ENCODE results near the gene RABGAP1L. TPM values are rescaled to one million over a fixed set of nuclear protein-coding genes. Genes with fewer than 3 reads are reported as not detected.

The RABGAP1L gene
- total and polyA plus RNA-seq, 2 of the 4 experiments (the other 2 are of a cell fraction): 7.9 to 26.7 TPM

- no peak overlapping the region for H3K56ac ChIP-seq (ENCODE audit: extremely low read depth, insufficient read depth, low read length)
- H3K9me3 ChIP-seq (ENCODE audit: control insufficient read depth, insufficient read depth, low read length): no peaks in the 10 kb centered on the region
- no peaks in the 10 kb centered on the region for H3K4me1 ChIP-seq (ENCODE audit: control insufficient read depth, insufficient read depth, low read length)
- no peaks in the 10 kb centered on the region for H4K20me1 ChIP-seq (ENCODE audit: insufficient read depth, low read length)
- no peak overlapping the region for H2BK5ac ChIP-seq (ENCODE audit: low read depth, low read length, poor library complexity, severe bottlenecking)
- no peak overlapping the region for H3K4ac ChIP-seq (ENCODE audit: low read depth, low read length)
- H3K27ac ChIP-seq (ENCODE audit: insufficient read depth, low read length): no peak overlapping the region
- ATAC-seq (ENCODE audit: low read depth): no peak
- H2AK5ac ChIP-seq (ENCODE audit: low read depth, low read length): no peak overlapping the region
- no peak overlapping the region for H3K14ac ChIP-seq (replicated peaks; ENCODE audit: low read depth, low read length)
- H2AK9ac ChIP-seq (replicated peaks; ENCODE audit: low read depth, low read length, poor library complexity): no peak overlapping the region
- peaks cover 2% of the 10 kb centered on the region for H3K27me3 ChIP-seq (ENCODE audit: control insufficient read depth, insufficient read depth, low read length)
- ChIA-PET POLR2A (ENCODE audit: unreplicated experiment) (interaction anchor here (0.6 kb wide), 1 partner anchor 17 kb away, joined by 3 read pairs; the partner anchor contains the start of gene RABGAP1L), CTCF (no interaction called here)
- dilution Hi-C loops (cut with HindIII; ENCODE audit: low sequenced_read_pairs, unreplicated experiment): no loop called here
- no peaks in the 10 kb centered on the region for H3K79me1 ChIP-seq (ENCODE audit: low read depth in 1 of 2, low read length in 2 of 2)
- H4K8ac ChIP-seq (ENCODE audit: low read depth in 2 of 2, low read length in 2 of 2): no peak overlapping the region
- H3K4me3 ChIP-seq (ENCODE audit: insufficient read depth, low read depth, low read length): no peak overlapping the region
- no CpG with 5 or more reads among the region's 5 CpGs for WGBS, 2 experiments (ENCODE audit: extremely low coverage in 2 of 2, insufficient read length in 1 of 2)
- no peak overlapping the region for H3K18ac ChIP-seq (ENCODE audit: low read depth, low read length)
- H3K9me1 ChIP-seq (ENCODE audit: insufficient read depth, low read length): no peaks in the 10 kb centered on the region
- intact Hi-C loops (cut with micrococcal nuclease): no loop called here
- in situ Hi-C loops (cut with MboI; ENCODE audit: low sequenced_read_pairs): no loop called here
- no peak overlapping the region for H3K4me2 ChIP-seq (ENCODE audit: low read depth, low read length)
- DNase-seq: no peak
- H4K91ac ChIP-seq (ENCODE audit: insufficient read depth, low read depth, low read length): no peak overlapping the region
- no peak overlapping the region for H3K9ac ChIP-seq (ENCODE audit: low read depth, low read length)
- H4K5ac ChIP-seq (ENCODE audit: low read depth, low read length): no peak overlapping the region
- no peak overlapping the region for H2AFZ ChIP-seq (replicated peaks; ENCODE audit: low read length, poor library complexity)
- no peak for TF ChIP-seq CHD1 (IDR thresholded peaks at IDR 0.05; ENCODE audit: low read depth, low read length)
- TF ChIP-seq MXI1 (IDR thresholded peaks at IDR 0.05; ENCODE audit: borderline replicate concordance, low read depth, low read length): no peak
- TF ChIP-seq RAD21 (IDR thresholded peaks at IDR 0.05; ENCODE audit: low read length): no peak
- no peak for TF ChIP-seq USF2 (IDR thresholded peaks at IDR 0.05; ENCODE audit: low read depth, low read length)
- TF ChIP-seq SMC3 (IDR thresholded peaks at IDR 0.05; ENCODE audit: low read depth, low read length): no peak
- TF ChIP-seq MAZ (IDR thresholded peaks at IDR 0.05; ENCODE audit: borderline replicate concordance, low read depth, low read length): no peak
- no peak for TF ChIP-seq NFE2L2 (IDR thresholded peaks at IDR 0.05; ENCODE audit: low read depth, low read length)
- TF ChIP-seq POLR2A (IDR thresholded peaks at IDR 0.05; ENCODE audit: low read depth, low read length): no peak
- no peak for TF ChIP-seq CEBPB (IDR thresholded peaks at IDR 0.05; ENCODE audit: low read depth, low read length)
- TF ChIP-seq RCOR1 (IDR thresholded peaks at IDR 0.05; ENCODE audit: insufficient replicate concordance, low read length): no peak
- TF ChIP-seq CTCF (conservative IDR thresholded peaks at IDR 0.05; ENCODE audit: low read depth, low read length): no peak
- no peak for TF ChIP-seq FOS (IDR thresholded peaks at IDR 0.05; ENCODE audit: low read depth, low read length)
- TF ChIP-seq ELK1 (IDR thresholded peaks at IDR 0.05; ENCODE audit: borderline replicate concordance, low read depth, low read length): no peak
- no peak for TF ChIP-seq MAFK (IDR thresholded peaks at IDR 0.05; ENCODE audit: low read depth, low read length)
- TF ChIP-seq RFX5 (IDR thresholded peaks at IDR 0.05; ENCODE audit: low read depth, low read length): no peak
- no peak for TF ChIP-seq BHLHE40 (IDR thresholded peaks at IDR 0.05; ENCODE audit: low read depth, low read length)
- no TSS peak for BruUV-seq (replicated peaks)
- H2BK20ac ChIP-seq (ENCODE audit: low read depth, low read length): no peak overlapping the region
- no peak overlapping the region for H2BK120ac ChIP-seq (ENCODE audit: low read depth, low read length)
- no peaks in the 10 kb centered on the region for H3K36me3 ChIP-seq (ENCODE audit: control insufficient read depth, insufficient read depth, low read length)
- no peak overlapping the region for H2BK15ac ChIP-seq (ENCODE audit: low read depth, low read length)
- H3K23ac ChIP-seq (ENCODE audit: low read depth, low read length): no peak overlapping the region
Measured at GRCh38 chr1:174142836-174143235, 16.5 kb upstream of the RABGAP1L start.
